Cardiac muscle cell (in vitro differentiated cells and primary cell): Measurements from ENCODE around the gene TRPT1. TPM values are rescaled to one million over a fixed set of nuclear protein-coding genes. Genes with fewer than 3 reads are reported as not detected.

Source experiments
- DNase-seq, 2 donors: peaks; one replicate each; pipeline versions ENCODE4 v3.0.0 to v3.0.0-alpha.2; 2010 to 2017; ENCODE audit warnings: low read depth in 1 of 2, low spot score in 1 of 2
- H3K27ac ChIP-seq: fragments of 200-600 bp; sonication (generic); 2 replicates; pipeline ENCODE4 v1.5.1; 2016
- H3K27me3 ChIP-seq: fragments of 200-600 bp; sonication (generic); 2 replicates; pipeline ENCODE4 v1.6.0; 2016; ENCODE audit warnings: control low read depth
- H3K36me3 ChIP-seq: fragments of 200-600 bp; sonication (generic); 2 replicates; pipeline ENCODE4 v1.5.1; 2016; ENCODE audit warnings: control low read depth
- H3K4me1 ChIP-seq: fragments of 200-600 bp; sonication (generic); 2 replicates; pipeline ENCODE4 v1.8.1; 2017; ENCODE audit warnings: low read depth, mild to moderate bottlenecking, mixed run types
- H3K4me3 ChIP-seq: fragments of 200-600 bp; sonication (generic); 2 replicates; pipeline ENCODE4 v1.5.1; 2016; ENCODE audit warnings: mild to moderate bottlenecking
- H3K9me3 ChIP-seq: fragments of 200-600 bp; sonication (generic); 2 replicates; pipeline ENCODE4 v1.5.1; 2017; ENCODE audit warnings: low read depth, mild to moderate bottlenecking, control low read depth
- CTCF ChIP-seq: IDR thresholded peaks from 2 replicates; pipeline ENCODE4 v1.5.1; 2012; ENCODE audit warnings: low read depth, mild to moderate bottlenecking, low read length
- polyA plus RNA-seq: library from polyadenylated mRNA; unstranded; fragments of >200 nt; fragmentation: Nextera tagmentation; extraction: Ambion mirVana; gene quantifications from 2 replicates; pipeline ENCODE4 v1.2.1, GENCODE V29; 2016
- total RNA-seq: library from RNA; depleted of rRNA; stranded (reverse); fragments of >200 nt; gene quantifications from 2 replicates; pipeline ENCODE4 v1.2.3, GENCODE V29; 2016

The TRPT1 gene
- total and polyA plus RNA-seq, 2 experiments from 2014 or later: 117 to 161 TPM

- Histone ChIP-seq H3K27ac (no peak overlapping the region), H3K4me3 (no peak overlapping the region), H3K9me3 (no peaks in the 10 kb centered on the region), H3K27me3 (no peaks in the 10 kb centered on the region), H3K4me1 (peaks cover 6% of the 10 kb centered on the region), H3K36me3 (no peaks in the 10 kb centered on the region)
- no peak for TF ChIP-seq CTCF
- no peak for DNase-seq
These were observed 37.9 kb upstream of the TRPT1 start for GRCh38 chr11:64263947-64264317.

- Histone ChIP-seq H3K27ac (no peak overlapping the region), H3K9me3 (no peaks in the 10 kb centered on the region), H3K36me3 (no peaks in the 10 kb centered on the region), H3K4me3 (no peak overlapping the region), H3K27me3 (no peaks in the 10 kb centered on the region), H3K4me1 (no peaks in the 10 kb centered on the region)
- peak in 1 of 2 donors; percentile 62 for DNase-seq
- TF ChIP-seq CTCF: no peak
These were observed 37.3 kb upstream of the TRPT1 start for GRCh38 chr11:64263021-64263946.

GRCh38 chr11:64262271-64263002, 36.5 kb upstream of the TRPT1 start:
- Histone ChIP-seq H3K27me3 (no peaks in the 10 kb centered on the region), H3K4me3 (no peak overlapping the region), H3K36me3 (no peaks in the 10 kb centered on the region), H3K27ac (no peak overlapping the region), H3K4me1 (no peaks in the 10 kb centered on the region), H3K9me3 (no peaks in the 10 kb centered on the region)
- TF ChIP-seq CTCF: no peak
- DNase-seq: no peak

- no peaks in the 10 kb centered on the region for H3K9me3 ChIP-seq
- DNase-seq: no peak
- H3K36me3 ChIP-seq: no peaks in the 10 kb centered on the region
- no peak for TF ChIP-seq CTCF
- no peaks in the 10 kb centered on the region for H3K4me1 ChIP-seq
- H3K4me3 ChIP-seq: no peak overlapping the region
- no peak overlapping the region for H3K27ac ChIP-seq
- H3K27me3 ChIP-seq: no peaks in the 10 kb centered on the region
These were observed 35.6 kb upstream of the TRPT1 start for GRCh38 chr11:64261556-64262080.

GRCh38 chr11:64260147-64260708, 34.2 kb upstream of the TRPT1 start:
- Histone ChIP-seq H3K9me3 (no peaks in the 10 kb centered on the region), H3K36me3 (no peaks in the 10 kb centered on the region), H3K27me3 (no peaks in the 10 kb centered on the region), H3K4me3 (no peak overlapping the region), H3K4me1 (no peaks in the 10 kb centered on the region), H3K27ac (no peak overlapping the region)
- no peak for DNase-seq
- no peak for TF ChIP-seq CTCF
